GM23248 (cell line): ENCODE data around the gene GINS2. TPM values are rescaled to one million over a fixed set of nuclear protein-coding genes. Genes with fewer than 3 reads are reported as not detected.

Experiments used
- DNase-seq: peaks from one replicate; pipeline ENCODE4 v3.0.0-alpha.2; 2015
- H2AFZ ChIP-seq: fragments of 200-600 bp; sonication (generic); 2 replicates; pipeline ENCODE4 v1.6.1; 2016; ENCODE audit warnings: antibody characterized with exemption
- H3F3A ChIP-seq: fragments of 200-600 bp; sonication (generic); 2 replicates; pipeline ENCODE4 v1.6.1; 2016; ENCODE audit warnings: mild to moderate bottlenecking, antibody characterized with exemption, mixed run types; ENCODE audit not compliant: insufficient read depth
- H3K27ac ChIP-seq: fragments of 200-600 bp; sonication (generic); 2 replicates; pipeline ENCODE4 v1.5.1; 2016; ENCODE audit warnings: mild to moderate bottlenecking
- H3K27me3 ChIP-seq: fragments of 200-600 bp; sonication (generic); replicated peaks from 2 replicates; pipeline ENCODE4 v1.6.1; 2016; ENCODE audit warnings: mild to moderate bottlenecking; ENCODE audit not compliant: insufficient read depth
- H3K36me3 ChIP-seq: fragments of 200-600 bp; sonication (generic); 2 replicates; pipeline ENCODE4 v1.6.1; 2016; ENCODE audit warnings: low read depth, mild to moderate bottlenecking
- H3K4me1 ChIP-seq: fragments of 200-600 bp; sonication (generic); 2 replicates; pipeline ENCODE4 v1.6.1; 2016; ENCODE audit warnings: mild to moderate bottlenecking; ENCODE audit not compliant: insufficient read depth
- H3K4me2 ChIP-seq: fragments of 200-600 bp; sonication (generic); one replicate; pipeline ENCODE4 v1.6.1; 2016; ENCODE audit warnings: mild to moderate bottlenecking; ENCODE audit not compliant: unreplicated experiment
- H3K4me3 ChIP-seq: fragments of 200-600 bp; sonication (generic); 2 replicates; pipeline ENCODE4 v1.5.1; 2016; ENCODE audit warnings: mild to moderate bottlenecking
- H3K79me2 ChIP-seq: fragments of 200-600 bp; sonication (generic); 2 replicates; pipeline ENCODE4 v1.6.1; 2016; ENCODE audit warnings: mild to moderate bottlenecking; ENCODE audit not compliant: insufficient read depth
- H3K9ac ChIP-seq: fragments of 200-600 bp; sonication (generic); 2 replicates; pipeline ENCODE4 v1.6.1; 2016; ENCODE audit warnings: mild to moderate bottlenecking
- H3K9me2 ChIP-seq: fragments of 200-600 bp; sonication (generic); 2 replicates; pipeline ENCODE4 v1.6.1; 2016; ENCODE audit warnings: mixed run types, mild to moderate bottlenecking, moderate library complexity; ENCODE audit not compliant: insufficient read depth
- H3K9me3 ChIP-seq: fragments of 200-600 bp; sonication (generic); one replicate; pipeline ENCODE4 v1.6.1; 2017; ENCODE audit warnings: low read depth
- H4K20me1 ChIP-seq: fragments of 200-600 bp; sonication (generic); 2 replicates; pipeline ENCODE4 v1.6.0; 2016; ENCODE audit not compliant: insufficient read depth
- EZH2 ChIP-seq: fragments of 200-600 bp; sonication (generic); IDR thresholded peaks from 2 replicates; pipeline ENCODE4 v1.6.1; 2018; ENCODE audit warnings: antibody characterized with exemption, mild to moderate bottlenecking; ENCODE audit not compliant: insufficient read depth, poor library complexity, severe bottlenecking
- EZH2phosphoT487 ChIP-seq: fragments of 200-600 bp; sonication (generic); IDR thresholded peaks from 2 replicates; pipeline ENCODE4 v1.6.1; 2018; ENCODE audit warnings: antibody characterized with exemption, moderate library complexity, mild to moderate bottlenecking, low read depth; ENCODE audit not compliant: insufficient read depth
- WGBS, 2 experiments: methylation state at CpG; one replicate each; pipeline ENCODE4 v1.1.6; 2015 to 2017; ENCODE audit warnings: low lambda C conversion rate in 2 of 2, low coverage in 1 of 2; ENCODE audit errors: missing lambda C conversion rate in 2 of 2; 5-methylcytosine and 5-hydroxymethylcytosine counted together
- in situ Hi-C: fragments of 300-500 bp; cut with MboI; formaldehyde crosslinking; loops from 2 replicates; pipeline ENCODE4 v1.15.0; 2020
- polyA plus RNA-seq: library from polyadenylated mRNA; unstranded; fragments of >200 nt; fragmentation: Nextera tagmentation; extraction: Ambion mirVana; gene quantifications from 2 replicates; pipeline ENCODE4 v1.2.1, GENCODE V29; 2016
- total RNA-seq: library from RNA; depleted of rRNA; stranded (reverse); fragments of >200 nt; shearing (Covaris generic); gene quantifications from 2 replicates; pipeline ENCODE4 v1.2.3, GENCODE V29; 2014

The GINS2 gene
- total and polyA plus RNA-seq, 2 experiments from 2014 or later = 8.9 to 9.9 TPM

DNA sequence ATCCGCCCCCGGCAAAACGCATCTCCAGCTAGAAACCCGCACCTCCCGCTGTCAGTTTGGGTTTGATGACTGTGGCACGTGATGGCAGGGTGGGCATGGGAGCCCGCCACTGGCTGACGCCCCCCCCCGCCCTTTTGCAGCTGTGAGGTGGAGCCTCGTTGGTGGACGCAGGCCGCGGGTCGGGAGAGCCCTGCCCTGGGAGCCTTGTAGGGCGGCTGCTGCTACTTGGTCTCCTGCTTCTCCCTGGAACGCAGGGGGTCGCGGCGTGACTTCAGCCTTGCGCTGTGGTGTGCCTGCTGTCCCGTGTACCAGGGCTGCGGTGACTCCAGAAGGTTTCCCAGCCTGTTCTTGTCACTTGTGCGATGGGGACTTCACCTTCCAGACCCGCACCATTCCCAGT lies 47.4 kb downstream of the GINS2 start:
- Histone ChIP-seq H4K20me1 (peaks cover 3% of the 10 kb centered on the region; the same call in 1 of the 2 replicates), H3K4me3 (no peak overlapping the region), H2AFZ (no peak overlapping the region), H3K27ac (no peak overlapping the region), H3K79me2 (peaks cover 89% of the 10 kb centered on the region), H3K9me3 (no peaks in the 10 kb centered on the region), H3K9me2 (no peaks in the 10 kb centered on the region), H3K27me3 (no peaks in the 10 kb centered on the region), H3K4me1 (0 out of 2 replicates have a peak, but pooled peaks cover 3% of the 10 kb centered on the region), H3F3A (no peaks in the 10 kb centered on the region), H3K36me3 (no peaks in the 10 kb centered on the region), H3K9ac (no peak overlapping the region), H3K4me2 (no peak overlapping the region)
- TF ChIP-seq EZH2phosphoT487 (no peak), EZH2 (no peak)
- in situ Hi-C loops = no loop called here
- WGBS, 2 experiments = 75 to 83% methylated on average over 22 to 24 of the region's 24 CpGs
- DNase-seq = no peak

DNA sequence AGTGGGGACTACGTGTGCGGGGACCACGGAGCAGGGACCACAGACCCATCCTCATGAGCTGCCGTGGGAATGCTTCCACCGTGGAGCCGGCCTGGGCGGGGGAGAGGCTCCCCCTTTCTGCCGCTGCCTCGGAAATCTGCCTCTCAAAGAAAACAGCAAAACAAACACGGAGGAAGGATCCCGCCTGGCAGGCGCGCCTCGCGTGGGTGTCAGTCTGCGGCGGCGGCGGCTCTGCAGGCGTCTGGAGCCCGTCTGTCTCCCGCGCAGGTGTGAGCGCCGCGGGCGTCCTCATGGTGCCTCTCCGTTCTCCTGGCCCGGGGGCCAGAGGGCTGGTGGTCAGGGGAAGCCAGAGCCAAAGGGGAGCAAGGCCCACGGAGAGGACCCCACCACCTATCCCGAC lies 48.2 kb downstream of the GINS2 start:
- H3K9me2 ChIP-seq = no peaks in the 10 kb centered on the region
- in situ Hi-C loops = no loop called here
- H3F3A ChIP-seq = no peaks in the 10 kb centered on the region
- 0 out of 2 replicates have a peak, but pooled peaks cover 3% of the 10 kb centered on the region for H3K4me1 ChIP-seq
- no peaks in the 10 kb centered on the region for H3K27me3 ChIP-seq
- no peak for DNase-seq
- H3K9me3 ChIP-seq = no peaks in the 10 kb centered on the region
- H2AFZ ChIP-seq = no peak overlapping the region
- no peaks in the 10 kb centered on the region for H3K36me3 ChIP-seq
- H3K79me2 ChIP-seq = peaks cover 92% of the 10 kb centered on the region
- no peaks in the 10 kb centered on the region; the same call in 1 of the 2 replicates for H4K20me1 ChIP-seq
- 94% methylated on average over 18 to 31 of the region's 31 CpGs for WGBS, 2 experiments
- no peak overlapping the region for H3K4me2 ChIP-seq
- H3K4me3 ChIP-seq = no peak overlapping the region
- H3K9ac ChIP-seq = no peak overlapping the region
- no peak overlapping the region for H3K27ac ChIP-seq
- TF ChIP-seq EZH2phosphoT487 (no peak), EZH2 (no peak)

DNA sequence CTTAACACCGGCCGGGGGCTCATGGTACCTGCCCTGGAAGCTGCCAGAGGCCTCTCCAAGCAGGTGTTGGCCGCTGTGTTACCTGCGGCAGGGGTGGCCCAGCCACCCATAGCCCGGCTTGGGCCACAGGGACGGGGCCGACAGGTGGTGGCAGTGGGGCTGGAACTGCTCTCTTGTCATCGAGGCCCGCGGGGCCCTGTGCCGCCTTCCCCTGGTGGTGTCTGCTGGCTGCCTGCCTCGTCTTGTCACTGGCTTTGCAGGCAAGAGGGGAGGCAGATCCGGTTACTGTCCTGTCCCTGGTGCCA lies 48.5 kb downstream of the GINS2 start:
- no peaks in the 10 kb centered on the region for H3K9me3 ChIP-seq
- no peaks in the 10 kb centered on the region for H3K36me3 ChIP-seq
- H3K27me3 ChIP-seq = no peaks in the 10 kb centered on the region
- no peak for DNase-seq
- WGBS, 2 experiments = 96 to 97% methylated on average over 13 of the region's 13 CpGs
- no peak overlapping the region for H3K9ac ChIP-seq
- in situ Hi-C loops = no loop called here
- H3K79me2 ChIP-seq = peaks cover 91% of the 10 kb centered on the region
- H3K4me1 ChIP-seq = 0 out of 2 replicates have a peak, but pooled peaks cover 3% of the 10 kb centered on the region
- H3K9me2 ChIP-seq = no peaks in the 10 kb centered on the region
- H3K4me3 ChIP-seq = no peak overlapping the region
- no peak for TF ChIP-seq EZH2phosphoT487
- TF ChIP-seq EZH2 = no peak
- no peaks in the 10 kb centered on the region; the same call in 1 of the 2 replicates for H4K20me1 ChIP-seq
- H3F3A ChIP-seq = no peaks in the 10 kb centered on the region
- no peak overlapping the region for H3K27ac ChIP-seq
- H3K4me2 ChIP-seq = no peak overlapping the region
- no peak overlapping the region for H2AFZ ChIP-seq

DNA sequence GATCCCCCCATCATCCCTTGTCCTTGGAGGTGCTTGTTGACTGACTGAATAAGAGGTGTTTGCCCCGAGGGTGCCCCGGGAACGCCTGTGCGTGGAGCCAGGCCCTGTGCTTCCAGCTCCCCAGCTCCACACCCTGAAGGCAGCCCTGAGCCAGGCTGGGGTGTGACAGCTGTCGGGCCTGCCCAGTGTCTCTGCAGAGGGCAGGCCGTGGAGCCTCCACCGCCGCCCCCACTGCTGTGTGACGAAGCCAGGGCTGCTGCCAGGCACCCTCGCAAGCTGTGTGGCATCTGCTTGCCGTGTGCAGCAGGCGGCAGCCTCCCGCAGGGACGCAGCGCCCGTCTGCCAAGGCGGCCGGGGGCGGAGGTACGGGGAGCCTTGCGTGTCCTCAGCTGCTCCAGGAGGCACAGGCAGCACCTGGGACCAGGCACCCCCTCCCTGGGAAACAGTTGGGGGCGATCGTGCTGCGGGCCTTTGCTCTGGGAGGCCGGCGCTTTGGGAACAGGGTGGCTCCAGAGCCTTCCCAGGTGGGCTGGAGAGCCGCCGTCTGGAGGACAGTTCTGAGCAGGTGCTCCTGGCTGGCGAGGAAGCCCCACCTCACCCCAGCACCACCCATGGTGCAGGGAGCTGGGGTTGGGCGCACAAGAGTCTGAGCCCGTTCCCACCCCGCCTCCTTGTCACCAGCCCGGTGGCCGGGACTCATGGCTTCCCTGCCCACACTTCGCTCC lies 49.1 kb downstream of the GINS2 start:
- Histone ChIP-seq H3F3A (no peaks in the 10 kb centered on the region), H3K9ac (no peak overlapping the region), H3K9me2 (no peaks in the 10 kb centered on the region), H3K27me3 (no peaks in the 10 kb centered on the region), H3K79me2 (peaks cover 91% of the 10 kb centered on the region), H3K9me3 (no peaks in the 10 kb centered on the region), H3K36me3 (no peaks in the 10 kb centered on the region), H3K27ac (no peak overlapping the region), H3K4me1 (0 out of 2 replicates have a peak, but pooled peaks cover 3% of the 10 kb centered on the region), H3K4me2 (no peak overlapping the region), H3K4me3 (no peak overlapping the region), H4K20me1 (no peaks in the 10 kb centered on the region; the same call in 1 of the 2 replicates), H2AFZ (no peak overlapping the region)
- DNase-seq = peak; percentile 57
- 62 to 63% methylated on average over 34 to 35 of the region's 35 CpGs for WGBS, 2 experiments
- no peak for TF ChIP-seq EZH2phosphoT487
- no peak for TF ChIP-seq EZH2
- in situ Hi-C loops = no loop called here
